WTC11 (cell line): ENCODE measurements around the gene GOLGA6L10.
"Not testable (repeated sequence)": the region's sequence is repeated elsewhere in the genome, so short reads cannot be mapped to it uniquely, and the experiment has no call there.

ENCODE experiments used
- AFF4 ChIP-seq: sonication (generic); formaldehyde crosslinking; IDR thresholded peaks from 2 replicates; pipeline ENCODE4 v1.8.1; 2023; ENCODE audit warnings: mild to moderate bottlenecking, missing genetic modification reagents, borderline replicate concordance
- ATF2 ChIP-seq: sonication (generic); formaldehyde crosslinking; IDR thresholded peaks from 2 replicates; pipeline ENCODE4 v1.8.1; 2022; ENCODE audit warnings: low read depth, missing genetic modification reagents, borderline replicate concordance
- ATF3 ChIP-seq: sonication (generic); formaldehyde crosslinking; conservative IDR thresholded peaks from 2 replicates; pipeline ENCODE4 v1.8.1; 2022; ENCODE audit warnings: mild to moderate bottlenecking, missing genetic modification reagents
- CDX4 ChIP-seq: fragments of 250-450 bp; sonication (Bioruptor Pico); IDR thresholded peaks from 2 replicates; pipeline ENCODE4 v1.9.0; 2021; ENCODE audit warnings: moderate library complexity, mild to moderate bottlenecking, inconsistent platforms, borderline replicate concordance
- CREB1 ChIP-seq: sonication (generic); formaldehyde crosslinking; IDR thresholded peaks from 2 replicates; pipeline ENCODE4 v1.8.0; 2023; ENCODE audit warnings: mild to moderate bottlenecking, missing genetic modification reagents
- CTCF ChIP-seq: fragments of 200-600 bp; IDR thresholded peaks from 2 replicates; pipeline ENCODE4 v1.8.0; 2022; ENCODE audit warnings: antibody characterized with exemption
- ELF4 ChIP-seq: sonication (generic); formaldehyde crosslinking; IDR thresholded peaks from 2 replicates; pipeline ENCODE4 v1.8.1; 2022; ENCODE audit warnings: low read depth, mild to moderate bottlenecking, moderate library complexity, missing genetic modification reagents
- NR2C2 ChIP-seq: sonication (generic); formaldehyde crosslinking; IDR thresholded peaks from 2 replicates; pipeline ENCODE4 v1.8.0; 2022; ENCODE audit warnings: mild to moderate bottlenecking, missing genetic modification reagents
- SP1 ChIP-seq: sonication (generic); formaldehyde crosslinking; conservative IDR thresholded peaks from 2 replicates; pipeline ENCODE4 v1.8.1; 2022; ENCODE audit warnings: missing genetic modification reagents
- TEAD4 ChIP-seq: sonication (generic); formaldehyde crosslinking; IDR thresholded peaks from 2 replicates; pipeline ENCODE4 v1.8.0; 2022; ENCODE audit warnings: mild to moderate bottlenecking, missing genetic modification reagents
- USF1 ChIP-seq: sonication (generic); formaldehyde crosslinking; IDR thresholded peaks from 2 replicates; pipeline ENCODE4 v1.8.0; 2022; ENCODE audit warnings: mild to moderate bottlenecking, missing genetic modification reagents
- ZNF121 ChIP-seq: sonication (generic); formaldehyde crosslinking; IDR thresholded peaks from 2 replicates; pipeline ENCODE4 v1.8.0; 2023; ENCODE audit warnings: missing genetic modification reagents
- ZNF232 ChIP-seq: sonication (generic); formaldehyde crosslinking; IDR thresholded peaks from 2 replicates; pipeline ENCODE4 v1.8.0; 2022; ENCODE audit warnings: mild to moderate bottlenecking, missing genetic modification reagents
- ZSCAN18 ChIP-seq: fragments of 250-450 bp; sonication (Bioruptor Pico); IDR thresholded peaks from 2 replicates; pipeline ENCODE4 v2.1.2; 2022; ENCODE audit warnings: mild to moderate bottlenecking, moderate library complexity

GRCh38 chr15:82381330-82381955 lies 32.2 kb upstream of the GOLGA6L10 start:
- TF ChIP-seq CTCF; ZNF121; ATF2 (CRISPR knock-in tag); TEAD4 (CRISPR knock-in tag); ATF3 (CRISPR knock-in tag); CREB1; AFF4; ZSCAN18; CDX4; NR2C2; SP1 (CRISPR knock-in tag); ELF4 (CRISPR knock-in tag); ZNF232; USF1 (CRISPR knock-in tag): not testable (repeated sequence)
